Measurements from ENCODE around the gene WIPF2.
A peak's percentile ranks its signal among the peaks of the same experiment; 100 is the strongest.

The WIPF2 gene

DNA sequence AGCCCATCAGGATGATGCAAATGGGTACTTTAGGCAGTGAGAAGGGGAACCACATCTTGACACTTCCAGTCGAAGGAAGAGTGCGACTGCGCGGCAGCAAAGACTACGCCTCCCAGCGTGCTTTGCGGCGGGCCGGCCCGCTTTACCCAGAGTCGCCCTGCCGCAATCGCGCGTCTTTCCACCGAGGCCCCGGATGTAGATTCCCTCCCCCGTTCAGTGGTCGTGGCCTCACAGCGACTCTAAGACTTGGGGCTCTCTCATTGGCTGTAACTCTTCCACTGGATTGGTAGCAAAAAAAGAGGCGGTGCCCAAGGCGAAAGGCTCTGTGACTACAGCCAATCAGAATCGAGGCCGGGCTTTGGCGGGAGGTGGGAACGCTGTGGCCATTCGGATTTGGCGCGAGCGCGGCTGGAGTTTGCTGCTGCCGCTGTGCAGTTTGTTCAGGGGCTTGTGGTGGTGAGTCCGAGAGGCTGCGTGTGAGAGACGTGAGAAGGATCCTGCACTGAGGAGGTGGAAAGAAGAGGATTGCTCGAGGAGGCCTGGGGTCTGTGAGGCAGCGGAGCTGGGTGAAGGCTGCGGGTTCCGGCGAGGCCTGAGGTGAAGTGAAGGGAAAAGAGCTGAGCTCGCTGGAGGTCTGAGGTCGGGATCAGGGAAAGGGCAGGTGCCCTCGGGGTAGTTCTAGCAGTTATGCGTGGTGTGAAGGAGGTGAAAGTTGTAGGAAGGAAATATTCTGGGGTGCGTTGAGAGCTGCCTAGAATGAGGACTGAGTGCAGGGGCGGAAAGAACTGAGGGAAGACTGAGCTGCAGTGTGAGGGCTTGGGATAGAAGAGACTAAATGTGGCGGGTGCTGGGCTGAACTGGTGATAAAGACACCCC, 68.6 kb downstream of the WIPF2 start, which contains the start of gene CDC6:
Gene CDC6 (plus strand): TSS at position 386 of the 876 bp plus-strand sequence. CDS start 1,542 bp downstream, outside the sequence.
- peak within 1 kb of the TSS; percentile 98 for H3K56ac ChIP-seq (ENCODE audit: low read length)
- peak within 1 kb of the TSS; percentile 61 for H3K4me2 ChIP-seq (ENCODE audit: low read length)
- H3K18ac ChIP-seq (ENCODE audit: low read length): peak within 1 kb of the TSS; percentile 2
- H3K36me3 ChIP-seq (ENCODE audit: control insufficient read depth, insufficient read depth, low read length): peaks cover 3% of the 10 kb centered on the region
- H4K8ac ChIP-seq (ENCODE audit: low read depth, low read length): no peak within 1 kb of the TSS
- H4K5ac ChIP-seq (ENCODE audit: low read length): no peak within 1 kb of the TSS
- H3K4ac ChIP-seq (ENCODE audit: low read depth, low read length): no peak within 1 kb of the TSS
- peaks cover 2% of the 10 kb centered on the region for H3K4me1 ChIP-seq (ENCODE audit: control insufficient read depth, low read depth, low read length)
- no CpG with 5 or more reads among the region's 47 CpGs for WGBS (ENCODE audit: extremely low coverage, insufficient coverage, low lambda C conversion rate)
- H2BK5ac ChIP-seq (ENCODE audit: low read length): no peak within 1 kb of the TSS
- peak; percentile 100 for DNase-seq
- no peak within 1 kb of the TSS for H2BK15ac ChIP-seq (replicated peaks; ENCODE audit: low read depth)
- H2BK120ac ChIP-seq (ENCODE audit: low read depth, low read length): no peak within 1 kb of the TSS
- H2AK5ac ChIP-seq (ENCODE audit: low read length): peak within 1 kb of the TSS; percentile 62
- peaks cover 23% of the 10 kb centered on the region for H3K79me2 ChIP-seq (ENCODE audit: control insufficient read depth, insufficient read depth, low read length)
- H3K23ac ChIP-seq (ENCODE audit: low read length): no peak within 1 kb of the TSS
- H3K27ac ChIP-seq (ENCODE audit: low read depth, low read length): peak within 1 kb of the TSS; percentile 35
- peak within 1 kb of the TSS; percentile 93 for H3K9ac ChIP-seq (ENCODE audit: low read length)
- H3K27me3 ChIP-seq (ENCODE audit: insufficient read depth, low read length, poor library complexity): no peaks in the 10 kb centered on the region
- peak within 1 kb of the TSS; percentile 83 for H3K4me3 ChIP-seq (ENCODE audit: low read length)
- H3K79me1 ChIP-seq (ENCODE audit: low read length): peaks cover 9% of the 10 kb centered on the region

DNA sequence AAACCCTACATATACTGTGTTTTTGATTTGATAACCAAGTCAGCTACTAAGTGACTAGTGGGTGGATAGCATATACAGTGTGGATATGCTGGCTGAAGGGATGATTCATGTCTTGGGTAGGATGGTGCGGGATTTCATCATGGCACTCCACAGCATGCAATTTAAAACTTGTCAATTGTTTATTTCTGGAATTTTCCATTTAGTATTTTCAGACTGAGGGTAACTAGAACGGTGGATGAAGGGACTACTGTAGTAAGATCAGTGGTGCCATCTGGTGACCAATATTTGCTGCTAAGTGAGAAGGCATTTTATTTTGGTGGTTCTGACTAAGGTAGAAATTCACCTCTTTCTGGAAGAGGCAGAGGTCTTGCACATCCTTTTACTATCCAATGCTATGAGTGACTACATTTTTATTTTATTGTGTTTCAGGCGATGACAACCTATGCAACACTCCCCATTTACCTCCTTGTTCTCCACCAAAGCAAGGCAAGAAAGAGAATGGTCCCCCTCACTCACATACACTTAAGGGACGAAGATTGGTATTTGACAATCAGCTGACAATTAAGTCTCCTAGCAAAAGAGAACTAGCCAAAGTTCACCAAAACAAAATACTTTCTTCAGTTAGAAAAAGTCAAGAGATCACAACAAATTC, 71.7 kb downstream of the WIPF2 start:
- Histone ChIP-seq H3K23ac (ENCODE audit: low read length) (no peak overlapping the region), H3K27ac (ENCODE audit: low read depth, low read length) (no peak overlapping the region), H3K4me2 (ENCODE audit: low read length) (no peak overlapping the region), H2BK15ac (replicated peaks; ENCODE audit: low read depth) (no peak overlapping the region), H3K9ac (ENCODE audit: low read length) (no peak overlapping the region), H2BK120ac (ENCODE audit: low read depth, low read length) (no peak overlapping the region), H3K4ac (ENCODE audit: low read depth, low read length) (no peak overlapping the region), H2AK5ac (ENCODE audit: low read length) (no peak overlapping the region), H3K18ac (ENCODE audit: low read length) (no peak overlapping the region), H3K4me1 (ENCODE audit: control insufficient read depth, low read depth, low read length) (peaks cover 2% of the 10 kb centered on the region), H4K8ac (ENCODE audit: low read depth, low read length) (no peak overlapping the region), H3K4me3 (ENCODE audit: low read length) (no peak overlapping the region), H2BK5ac (ENCODE audit: low read length) (no peak overlapping the region), H3K79me2 (ENCODE audit: control insufficient read depth, insufficient read depth, low read length) (peaks cover 23% of the 10 kb centered on the region), H3K56ac (ENCODE audit: low read length) (no peak overlapping the region), H4K5ac (ENCODE audit: low read length) (no peak overlapping the region), H3K36me3 (ENCODE audit: control insufficient read depth, insufficient read depth, low read length) (peaks cover 7% of the 10 kb centered on the region), H3K27me3 (ENCODE audit: insufficient read depth, low read length, poor library complexity) (no peaks in the 10 kb centered on the region), H3K79me1 (ENCODE audit: low read length) (peaks cover 12% of the 10 kb centered on the region)
- DNase-seq: peak; percentile 79
- WGBS (ENCODE audit: extremely low coverage, insufficient coverage, low lambda C conversion rate): no CpG with 5 or more reads among the region's 4 CpGs

DNA sequence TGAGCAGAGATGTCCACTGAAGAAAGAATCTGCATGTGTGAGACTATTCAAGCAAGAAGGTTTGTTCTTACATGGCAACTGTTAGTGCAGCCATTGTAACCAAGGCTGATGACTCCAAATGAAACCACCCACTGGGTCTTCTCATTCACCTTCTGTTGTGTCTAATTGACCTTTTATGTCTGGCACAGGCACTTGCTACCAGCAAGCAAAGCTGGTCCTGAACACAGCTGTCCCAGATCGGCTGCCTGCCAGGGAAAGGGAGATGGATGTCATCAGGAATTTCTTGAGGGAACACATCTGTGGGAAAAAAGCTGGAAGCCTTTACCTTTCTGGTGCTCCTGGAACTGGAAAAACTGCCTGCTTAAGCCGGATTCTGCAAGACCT, 72.2 kb downstream of the WIPF2 start:
- H3K4me3 ChIP-seq (ENCODE audit: low read length): no peak overlapping the region
- no peak overlapping the region for H3K18ac ChIP-seq (ENCODE audit: low read length)
- H3K56ac ChIP-seq (ENCODE audit: low read length): no peak overlapping the region
- H3K79me1 ChIP-seq (ENCODE audit: low read length): peaks cover 12% of the 10 kb centered on the region
- H4K5ac ChIP-seq (ENCODE audit: low read length): no peak overlapping the region
- no peak overlapping the region for H2BK120ac ChIP-seq (ENCODE audit: low read depth, low read length)
- H3K36me3 ChIP-seq (ENCODE audit: control insufficient read depth, insufficient read depth, low read length): peaks cover 7% of the 10 kb centered on the region
- no peak overlapping the region for H2BK5ac ChIP-seq (ENCODE audit: low read length)
- no peak overlapping the region for H3K23ac ChIP-seq (ENCODE audit: low read length)
- no peak for DNase-seq
- H3K27ac ChIP-seq (ENCODE audit: low read depth, low read length): no peak overlapping the region
- H3K4me1 ChIP-seq (ENCODE audit: control insufficient read depth, low read depth, low read length): peaks cover 2% of the 10 kb centered on the region
- H4K8ac ChIP-seq (ENCODE audit: low read depth, low read length): no peak overlapping the region
- no peaks in the 10 kb centered on the region for H3K27me3 ChIP-seq (ENCODE audit: insufficient read depth, low read length, poor library complexity)
- H3K79me2 ChIP-seq (ENCODE audit: control insufficient read depth, insufficient read depth, low read length): peaks cover 23% of the 10 kb centered on the region
- no CpG with 5 or more reads among the region's 2 CpGs for WGBS (ENCODE audit: extremely low coverage, insufficient coverage, low lambda C conversion rate)
- no peak overlapping the region for H3K9ac ChIP-seq (ENCODE audit: low read length)
- H3K4me2 ChIP-seq (ENCODE audit: low read length): no peak overlapping the region
- H2BK15ac ChIP-seq (replicated peaks; ENCODE audit: low read depth): no peak overlapping the region
- H2AK5ac ChIP-seq (ENCODE audit: low read length): no peak overlapping the region
- H3K4ac ChIP-seq (ENCODE audit: low read depth, low read length): no peak overlapping the region

DNA sequence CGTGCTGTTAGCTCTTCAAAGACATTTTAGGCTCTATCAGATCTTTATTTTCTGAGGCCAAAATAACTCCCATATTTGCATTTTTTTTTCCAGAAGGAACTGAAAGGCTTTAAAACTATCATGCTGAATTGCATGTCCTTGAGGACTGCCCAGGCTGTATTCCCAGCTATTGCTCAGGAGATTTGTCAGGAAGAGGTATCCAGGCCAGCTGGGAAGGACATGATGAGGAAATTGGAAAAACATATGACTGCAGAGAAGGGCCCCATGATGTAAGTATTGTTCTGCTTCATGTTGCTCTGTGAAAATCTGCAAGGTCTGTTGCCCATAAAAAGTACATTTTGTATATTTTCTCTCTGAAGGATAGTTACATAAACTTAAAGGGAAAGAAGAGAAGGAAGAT, 74.3 kb downstream of the WIPF2 start:
- H3K4me3 ChIP-seq (ENCODE audit: low read length): no peak overlapping the region
- H3K36me3 ChIP-seq (ENCODE audit: control insufficient read depth, insufficient read depth, low read length): peaks cover 9% of the 10 kb centered on the region
- no peak overlapping the region for H3K27ac ChIP-seq (ENCODE audit: low read depth, low read length)

DNA sequence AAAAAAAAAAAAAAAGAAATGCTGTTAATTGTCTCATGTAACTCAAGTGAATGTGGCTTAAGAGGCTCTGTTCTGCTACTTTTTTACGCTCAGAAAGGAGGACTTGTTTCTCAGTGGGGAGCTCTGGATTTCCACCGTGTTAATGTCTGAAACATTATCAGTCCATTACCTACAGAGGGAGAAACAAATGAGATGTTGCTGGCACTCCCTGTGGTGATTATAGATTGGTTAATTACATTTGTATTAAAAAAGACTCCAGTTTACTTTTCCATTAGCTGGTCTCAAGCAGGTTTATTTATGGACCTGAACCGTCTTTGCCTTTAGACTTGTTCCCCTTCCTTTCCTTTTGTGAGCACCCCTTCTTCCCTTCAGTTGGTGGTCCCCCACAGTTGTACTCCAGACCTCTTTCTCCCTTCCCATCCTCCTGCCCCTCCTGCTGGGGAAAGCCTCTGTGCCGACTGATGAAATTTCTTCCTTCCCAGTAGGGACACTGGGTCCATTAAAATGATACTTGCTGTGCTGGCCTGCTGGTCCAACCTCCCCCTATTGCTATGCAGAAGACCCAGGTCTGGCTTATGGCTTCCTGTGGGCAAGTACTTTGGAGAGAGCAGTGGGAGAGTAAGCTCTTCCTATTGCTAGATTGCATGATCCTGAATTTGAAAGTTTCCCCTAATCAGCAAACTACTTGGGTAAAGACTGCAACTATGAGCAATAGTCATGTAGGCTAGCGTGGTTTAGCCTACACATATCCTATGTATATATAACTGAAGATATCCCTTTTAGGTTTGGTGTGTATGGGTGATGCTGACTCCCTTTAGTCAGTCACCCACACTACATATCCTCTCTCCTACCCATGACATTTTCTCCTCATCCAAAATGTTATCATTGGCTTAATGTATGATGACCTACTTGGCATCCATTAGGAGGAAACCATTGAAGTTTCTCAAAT, 76.7 kb downstream of the WIPF2 start:
- no peak overlapping the region for H2BK15ac ChIP-seq (replicated peaks; ENCODE audit: low read depth)
- no peaks in the 10 kb centered on the region for H3K27me3 ChIP-seq (ENCODE audit: insufficient read depth, low read length, poor library complexity)
- no peak overlapping the region for H3K23ac ChIP-seq (ENCODE audit: low read length)
- no peak overlapping the region for H2BK120ac ChIP-seq (ENCODE audit: low read depth, low read length)
- no peak overlapping the region for H4K8ac ChIP-seq (ENCODE audit: low read depth, low read length)
- H2AK5ac ChIP-seq (ENCODE audit: low read length): no peak overlapping the region
- no peak overlapping the region for H3K4ac ChIP-seq (ENCODE audit: low read depth, low read length)
- H3K79me1 ChIP-seq (ENCODE audit: low read length): peaks cover 8% of the 10 kb centered on the region
- no peak overlapping the region for H2BK5ac ChIP-seq (ENCODE audit: low read length)
- H3K27ac ChIP-seq (ENCODE audit: low read depth, low read length): peak overlapping the region; percentile 27
- no peak overlapping the region for H3K4me2 ChIP-seq (ENCODE audit: low read length)
- no peak overlapping the region for H3K18ac ChIP-seq (ENCODE audit: low read length)
- peaks cover 5% of the 10 kb centered on the region for H3K79me2 ChIP-seq (ENCODE audit: control insufficient read depth, insufficient read depth, low read length)
- no peak overlapping the region for H3K9ac ChIP-seq (ENCODE audit: low read length)
- H3K36me3 ChIP-seq (ENCODE audit: control insufficient read depth, insufficient read depth, low read length): peaks cover 9% of the 10 kb centered on the region
- H3K4me1 ChIP-seq (ENCODE audit: control insufficient read depth, low read depth, low read length): no peaks in the 10 kb centered on the region
- no CpG with 5 or more reads among the region's 5 CpGs for WGBS (ENCODE audit: extremely low coverage, insufficient coverage, low lambda C conversion rate)
- DNase-seq: no peak
- no peak overlapping the region for H3K4me3 ChIP-seq (ENCODE audit: low read length)
- no peak overlapping the region for H4K5ac ChIP-seq (ENCODE audit: low read length)
- no peak overlapping the region for H3K56ac ChIP-seq (ENCODE audit: low read length)

More for the DNA sequence above, 74.3 kb downstream of the WIPF2 start:
- Histone ChIP-seq H3K79me1 (ENCODE audit: low read length) (peaks cover 12% of the 10 kb centered on the region), H3K4ac (ENCODE audit: low read depth, low read length) (no peak overlapping the region), H2BK15ac (replicated peaks; ENCODE audit: low read depth) (no peak overlapping the region), H3K56ac (ENCODE audit: low read length) (no peak overlapping the region), H3K4me1 (ENCODE audit: control insufficient read depth, low read depth, low read length) (no peaks in the 10 kb centered on the region), H3K79me2 (ENCODE audit: control insufficient read depth, insufficient read depth, low read length) (peaks cover 21% of the 10 kb centered on the region), H3K23ac (ENCODE audit: low read length) (no peak overlapping the region), H2BK120ac (ENCODE audit: low read depth, low read length) (no peak overlapping the region), H2BK5ac (ENCODE audit: low read length) (no peak overlapping the region), H4K8ac (ENCODE audit: low read depth, low read length) (no peak overlapping the region), H3K4me2 (ENCODE audit: low read length) (no peak overlapping the region), H3K27me3 (ENCODE audit: insufficient read depth, low read length, poor library complexity) (no peaks in the 10 kb centered on the region), H3K9ac (ENCODE audit: low read length) (no peak overlapping the region), H4K5ac (ENCODE audit: low read length) (no peak overlapping the region), H2AK5ac (ENCODE audit: low read length) (no peak overlapping the region), H3K18ac (ENCODE audit: low read length) (no peak overlapping the region)
- no peak for DNase-seq
- no CpG with 5 or more reads among the region's 1 CpG for WGBS (ENCODE audit: extremely low coverage, insufficient coverage, low lambda C conversion rate)

All from mesendoderm (in vitro differentiated cells).